Fibroblast of pulmonary artery (primary cell): ENCODE data around the gene IGF1R.

Experiments used
- DNase-seq: peaks from one replicate; pipeline ENCODE4 v3.0.0-alpha.2; 2010; ENCODE audit warnings: low read depth
- H3K4me3 ChIP-seq: replicated peaks from 2 replicates; pipeline ENCODE4 v1.5.1; 2011; ENCODE audit warnings: low read depth, mild to moderate bottlenecking, control low read depth, low read length, moderate library complexity
- CTCF ChIP-seq: IDR thresholded peaks from 2 replicates; pipeline ENCODE4 v1.5.1; 2011; ENCODE audit warnings: mild to moderate bottlenecking, control low read depth, low read length, inconsistent platforms; ENCODE audit errors: missing control alignments

Gene IGF1R

DNA sequence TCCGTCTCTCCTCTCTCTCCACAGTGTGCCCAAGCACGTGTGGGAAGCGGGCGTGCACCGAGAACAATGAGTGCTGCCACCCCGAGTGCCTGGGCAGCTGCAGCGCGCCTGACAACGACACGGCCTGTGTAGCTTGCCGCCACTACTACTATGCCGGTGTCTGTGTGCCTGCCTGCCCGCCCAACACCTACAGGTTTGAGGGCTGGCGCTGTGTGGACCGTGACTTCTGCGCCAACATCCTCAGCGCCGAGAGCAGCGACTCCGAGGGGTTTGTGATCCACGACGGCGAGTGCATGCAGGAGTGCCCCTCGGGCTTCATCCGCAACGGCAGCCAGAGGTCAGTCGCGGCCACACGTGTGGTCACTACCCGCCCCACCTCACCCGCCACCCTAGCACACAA is 243.0 kb downstream of the IGF1R start:
- no peak for DNase-seq
- TF ChIP-seq CTCF, result no peak
- H3K4me3 ChIP-seq, result no peak overlapping the region

DNA sequence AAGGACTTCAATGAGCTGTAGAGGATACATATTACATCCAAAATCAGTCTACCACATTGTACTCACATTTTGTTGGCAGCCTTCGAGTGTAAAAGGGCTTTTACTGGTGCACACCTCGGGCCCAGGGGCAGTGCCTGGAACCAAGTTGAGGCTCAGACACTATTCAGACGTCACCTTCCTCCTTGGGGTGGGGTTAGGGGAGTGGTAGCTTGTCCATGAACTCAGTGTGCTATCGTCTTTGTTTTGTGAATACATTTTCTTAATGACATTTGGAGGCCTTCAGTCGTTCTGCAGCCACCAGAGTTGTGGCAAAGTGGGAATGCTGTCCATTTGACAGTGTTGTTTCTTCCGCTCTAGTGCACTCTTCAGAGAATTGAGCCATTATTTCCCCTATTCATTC is 245.1 kb downstream of the IGF1R start:
- DNase-seq, result no peak

DNA sequence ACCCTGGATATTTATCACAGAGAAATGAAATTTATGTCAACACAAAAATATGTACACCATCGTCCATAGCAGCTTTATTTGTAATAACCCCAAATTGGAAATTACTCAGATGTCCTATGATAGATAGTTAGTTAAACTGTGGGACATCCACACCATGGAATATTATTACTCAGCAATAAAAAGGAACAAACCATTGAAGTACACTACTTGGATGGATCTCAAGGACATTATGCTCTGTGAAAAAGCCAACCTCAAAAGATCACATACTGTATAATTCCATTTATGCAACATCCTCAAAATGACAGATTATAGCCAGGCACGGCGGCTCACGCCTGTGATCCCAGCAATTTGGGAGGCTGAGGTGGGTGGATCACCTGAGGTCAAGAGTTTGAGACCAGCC is 246.0 kb downstream of the IGF1R start:
- no peak for TF ChIP-seq CTCF
- no peak for DNase-seq
- no peak overlapping the region for H3K4me3 ChIP-seq

More for the DNA sequence above, 245.1 kb downstream of the IGF1R start:
- no peak for TF ChIP-seq CTCF
- H3K4me3 ChIP-seq, result no peak overlapping the region

GRCh38 chr15:98896002-98896721 is 247.8 kb downstream of the IGF1R start:
- no peak for TF ChIP-seq CTCF
- peak; percentile 82 for DNase-seq

DNA sequence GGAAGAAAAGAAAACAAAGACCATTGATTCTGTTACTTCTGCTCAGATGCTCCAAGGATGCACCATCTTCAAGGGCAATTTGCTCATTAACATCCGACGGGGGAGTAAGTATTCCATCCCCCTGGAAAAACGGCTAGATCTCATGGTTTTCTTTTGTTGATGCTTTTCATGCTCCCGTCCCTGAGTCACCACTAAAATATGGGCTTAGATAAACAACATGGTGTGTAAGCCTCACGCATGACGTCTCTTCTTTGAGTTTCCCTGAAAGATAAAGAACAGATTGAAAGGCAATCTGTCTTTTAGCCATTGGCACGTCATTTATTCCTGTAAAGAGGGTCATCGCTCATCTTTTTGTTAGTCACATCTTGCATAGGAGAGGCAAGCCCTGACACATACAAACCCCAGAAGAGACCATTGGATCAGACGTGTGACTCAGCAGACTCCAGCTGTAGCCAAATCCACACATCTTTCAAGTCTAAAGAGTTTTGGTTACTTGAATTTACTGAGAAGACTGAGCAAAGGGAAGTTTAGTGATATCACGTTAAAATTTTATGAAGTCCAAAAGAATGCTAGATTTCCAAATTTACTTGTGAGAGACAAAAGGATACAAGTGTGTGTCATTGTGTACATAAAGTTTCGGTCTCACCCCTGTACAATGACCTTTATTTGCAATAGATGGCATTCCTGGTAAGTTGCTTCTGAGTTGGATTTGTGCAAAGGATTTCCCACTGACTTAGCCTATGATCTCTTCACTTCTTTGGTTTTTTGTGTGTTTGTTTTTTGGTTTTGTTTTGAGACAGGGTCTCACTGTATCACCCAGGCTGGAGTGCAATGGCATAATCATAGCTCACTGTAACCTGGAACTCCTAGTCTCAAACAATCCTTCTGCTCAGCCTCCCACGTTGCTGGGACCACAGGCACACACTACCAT is 248.7 kb downstream of the IGF1R start:
- DNase-seq, result peak; percentile 99
- H3K4me3 ChIP-seq, result peak overlapping the region; percentile 35
- TF ChIP-seq CTCF, result no peak

More at GRCh38 chr15:98896002-98896721, 247.8 kb downstream of the IGF1R start:
- H3K4me3 ChIP-seq, result peak overlapping the region; percentile 26

GRCh38 chr15:98898122-98898521 is 249.8 kb downstream of the IGF1R start:
- TF ChIP-seq CTCF, result no peak
- H3K4me3 ChIP-seq, result no peak overlapping the region

More at GRCh38 chr15:98898122-98898521, 249.8 kb downstream of the IGF1R start:
- DNase-seq, result peak; percentile 36
